H9 (cell line): ENCODE data around the gene RASA2. TPM values are rescaled to one million over a fixed set of nuclear protein-coding genes. Genes with fewer than 3 reads are reported as not detected.

Experiments used
- DNase-seq: peaks from one replicate; pipeline ENCODE4 v3.0.0-alpha.2; 2017
- H2AFZ ChIP-seq: one replicate; pipeline ENCODE4 v1.6.1; 2013; ENCODE audit warnings: mild to moderate bottlenecking, low read length, control low read depth, moderate library complexity
- H2AK5ac ChIP-seq: 2 replicates; pipeline ENCODE4 v1.6.1; 2013; ENCODE audit warnings: low read length, control low read depth, mixed read lengths; ENCODE audit not compliant: insufficient read length
- H2BK120ac ChIP-seq: one replicate; pipeline ENCODE4 v1.6.1; 2013; ENCODE audit warnings: low read depth, mild to moderate bottlenecking, low read length, control low read depth, inconsistent platforms; ENCODE audit not compliant: poor library complexity, severe bottlenecking
- H2BK12ac ChIP-seq: 2 replicates; pipeline ENCODE4 v1.6.1; 2013; ENCODE audit warnings: low read length, control low read depth, mixed read lengths, low read depth; ENCODE audit not compliant: insufficient read length
- H2BK15ac ChIP-seq: 2 replicates; pipeline ENCODE4 v1.6.1; 2013; ENCODE audit warnings: low read depth, low read length, control low read depth
- H2BK20ac ChIP-seq: one replicate; pipeline ENCODE4 v1.6.1; 2013; ENCODE audit warnings: low read depth, mild to moderate bottlenecking, low read length, control low read depth, inconsistent platforms; ENCODE audit not compliant: poor library complexity, severe bottlenecking
- H2BK5ac ChIP-seq: 2 replicates; pipeline ENCODE4 v1.6.1; 2013; ENCODE audit warnings: low read length, control low read depth, mixed read lengths; ENCODE audit not compliant: insufficient read length
- H3K14ac ChIP-seq: 2 replicates; pipeline ENCODE4 v1.6.1; 2013; ENCODE audit warnings: low read length, control low read depth; ENCODE audit not compliant: insufficient read depth
- H3K18ac ChIP-seq: 2 replicates; pipeline ENCODE4 v1.6.1; 2013; ENCODE audit warnings: low read depth, mild to moderate bottlenecking, mixed read lengths, low read length, control low read depth; ENCODE audit not compliant: insufficient read length
- H3K23ac ChIP-seq: 2 replicates; pipeline ENCODE4 v1.6.1; 2013; ENCODE audit warnings: low read length, control low read depth, mixed read lengths, low read depth; ENCODE audit not compliant: insufficient read length
- H3K23me2 ChIP-seq: 2 replicates; pipeline ENCODE4 v1.6.1; 2013; ENCODE audit warnings: low read depth, mild to moderate bottlenecking, mixed read lengths, low read length, control low read depth; ENCODE audit not compliant: insufficient read length, poor library complexity, severe bottlenecking
- H3K27ac ChIP-seq: 2 replicates; pipeline ENCODE4 v1.5.1; 2013; ENCODE audit warnings: low read length, control low read depth, mixed read lengths, low read depth; ENCODE audit not compliant: insufficient read length
- H3K27me3 ChIP-seq: 2 replicates; pipeline ENCODE4 v1.6.1; 2013; ENCODE audit warnings: low read length, control low read depth, inconsistent platforms; ENCODE audit not compliant: insufficient read depth
- H3K4ac ChIP-seq: 2 replicates; pipeline ENCODE4 v1.6.1; 2013; ENCODE audit warnings: low read depth, mild to moderate bottlenecking, control low read depth, inconsistent platforms, low read length, moderate library complexity
- H3K4me1 ChIP-seq: 2 replicates; pipeline ENCODE4 v1.6.1; 2013; ENCODE audit warnings: low read length, control low read depth, inconsistent platforms; ENCODE audit not compliant: insufficient read depth
- H3K4me2 ChIP-seq: 2 replicates; pipeline ENCODE4 v1.6.1; 2013; ENCODE audit warnings: low read length, control low read depth, mixed read lengths; ENCODE audit not compliant: insufficient read length, insufficient read depth
- H3K56ac ChIP-seq: 2 replicates; pipeline ENCODE4 v1.6.1; 2013; ENCODE audit warnings: low read depth, mild to moderate bottlenecking, mixed read lengths, low read length, control low read depth; ENCODE audit not compliant: insufficient read length
- H3K79me1 ChIP-seq: 2 replicates; pipeline ENCODE4 v1.6.1; 2013; ENCODE audit warnings: low read depth, mild to moderate bottlenecking, moderate library complexity, low read length, control low read depth, inconsistent platforms; ENCODE audit not compliant: insufficient read depth, poor library complexity, severe bottlenecking
- H3K79me2 ChIP-seq: 2 replicates; pipeline ENCODE4 v1.6.1; 2013; ENCODE audit warnings: low read length, control low read depth, inconsistent platforms; ENCODE audit not compliant: insufficient read depth
- H3K9ac ChIP-seq: 2 replicates; pipeline ENCODE4 v1.6.1; 2013; ENCODE audit warnings: low read length, control low read depth, mixed read lengths; ENCODE audit not compliant: insufficient read length; ENCODE audit errors: extremely low read depth
- H3K9me3 ChIP-seq: one replicate; pipeline ENCODE4 v1.6.1; 2013; ENCODE audit warnings: low read depth, low read length, inconsistent platforms; ENCODE audit not compliant: control insufficient read depth
- H3T11ph ChIP-seq: one replicate; pipeline ENCODE4 v1.6.1; 2013; ENCODE audit warnings: mild to moderate bottlenecking, low read length, control low read depth, inconsistent platforms
- H4K20me1 ChIP-seq: one replicate; pipeline ENCODE4 v1.6.1; 2013; ENCODE audit not compliant: control insufficient read depth, insufficient read length, insufficient read depth
- H4K5ac ChIP-seq: 2 replicates; pipeline ENCODE4 v1.6.1; 2013; ENCODE audit warnings: low read depth, mild to moderate bottlenecking, mixed read lengths, low read length, control low read depth; ENCODE audit not compliant: insufficient read length
- H4K8ac ChIP-seq: replicated peaks from 2 replicates; pipeline ENCODE4 v1.6.1; 2013; ENCODE audit warnings: low read length, control low read depth, mixed read lengths, low read depth; ENCODE audit not compliant: insufficient read length
- H4K91ac ChIP-seq: 2 replicates; pipeline ENCODE4 v1.6.1; 2013; ENCODE audit warnings: low read depth, mild to moderate bottlenecking, moderate library complexity, mixed read lengths, low read length, control low read depth; ENCODE audit not compliant: insufficient read length
- H3K27ac Mint-ChIP-seq, 3 experiments: 2 replicates in 2 of 3; 3 replicates in 1 of 3; pipeline ENCODE4 v1.8.0; 2020 to 2021; ENCODE audit warnings: mixed read lengths in 3 of 3, mild to moderate bottlenecking in 1 of 3, moderate library complexity in 1 of 3
- H3K27me3 Mint-ChIP-seq: 2 replicates; pipeline ENCODE4 v1.8.0; 2021; ENCODE audit warnings: low read depth, mild to moderate bottlenecking, moderate library complexity, mixed read lengths
- H3K36me3 Mint-ChIP-seq, 3 experiments: 2 replicates in 2 of 3; 3 replicates in 1 of 3; pipeline ENCODE4 v1.8.0; 2020 to 2021; ENCODE audit warnings: low read depth in 3 of 3, mixed read lengths in 3 of 3; ENCODE audit not compliant: insufficient read depth in 1 of 3
- H3K4me1 Mint-ChIP-seq, 2 experiments: 2 replicates each; pipeline ENCODE4 v1.8.0; 2020; ENCODE audit warnings: mixed read lengths in 2 of 2
- H3K4me3 Mint-ChIP-seq, 2 experiments: 2 replicates in 1 of 2; 3 replicates in 1 of 2; pipeline ENCODE4 v1.8.0; 2020 to 2021; ENCODE audit warnings: mild to moderate bottlenecking in 2 of 2, mixed read lengths in 2 of 2, moderate library complexity in 1 of 2
- H3K9me3 Mint-ChIP-seq, 2 experiments: 2 replicates in 1 of 2; 3 replicates in 1 of 2; pipeline ENCODE4 v1.8.0; 2020; ENCODE audit warnings: mild to moderate bottlenecking in 2 of 2, mixed read lengths in 2 of 2, moderate library complexity in 1 of 2
- CTCF ChIP-seq: fragments of 200-600 bp; sonication (generic); conservative IDR thresholded peaks from 3 replicates; pipeline ENCODE4 v1.8.0; 2021; ENCODE audit warnings: antibody characterized with exemption, mild to moderate bottlenecking
- WGBS: extraction: QIAGEN DNeasy Blood & Tissue Kit; methylation state at CpG from one replicate; pipeline ENCODE4 v1.1.7; 2013; ENCODE audit warnings: missing lambda C conversion rate, low lambda C conversion rate, mixed read lengths; ENCODE audit not compliant: insufficient read length; ENCODE audit errors: extremely low coverage; 5-methylcytosine and 5-hydroxymethylcytosine counted together
- total RNA-seq: library from RNA; stranded (reverse); gene quantifications from 2 replicates; pipeline ENCODE4 v1.2.1, GENCODE V29; 2021

RASA2 gene
- total RNA-seq, 1 experiment from 2014 or later = 24.4 TPM

- TF ChIP-seq CTCF = no peak
- no peaks in the 10 kb centered on the region for H3K79me2 ChIP-seq
- H3K18ac ChIP-seq = no peak overlapping the region
- no peaks in the 10 kb centered on the region for H3K9me3 ChIP-seq
- WGBS = no CpG with 5 or more reads among the region's 8 CpGs
- H3K4me1 ChIP-seq = no peaks in the 10 kb centered on the region; the same call in 1 of the 2 replicates
- H3K56ac ChIP-seq = no peak overlapping the region
- Mint-ChIP-seq H3K4me3 (no peak overlapping the region), H3K27me3 (no peaks in the 10 kb centered on the region; the same call in 1 of the 2 replicates), H3K27ac (no peak overlapping the region), H3K36me3 (no peaks in the 10 kb centered on the region), H3K9me3 (no peaks in the 10 kb centered on the region), H3K4me1 (peaks cover 6 to 7% of the 10 kb centered on the region in 2 experiments)
- H2BK5ac ChIP-seq = no peak overlapping the region
- H4K20me1 ChIP-seq = no peaks in the 10 kb centered on the region
- no peak overlapping the region for H4K5ac ChIP-seq
- no peak overlapping the region for H3K9ac ChIP-seq
- no peak overlapping the region for H4K91ac ChIP-seq
- no peak overlapping the region for H3K27ac ChIP-seq
- no peaks in the 10 kb centered on the region for H3K23me2 ChIP-seq
- no peak overlapping the region for H3K23ac ChIP-seq
- H2BK12ac ChIP-seq = no peak overlapping the region
- no peak overlapping the region for H2BK15ac ChIP-seq
- H3K27me3 ChIP-seq = no peaks in the 10 kb centered on the region
- H3K14ac ChIP-seq = no peak overlapping the region
- H3T11ph ChIP-seq = no peak overlapping the region
- no peak overlapping the region for H3K4me2 ChIP-seq
- no peak for DNase-seq
- H2BK20ac ChIP-seq = no peak overlapping the region
- no peaks in the 10 kb centered on the region for H3K79me1 ChIP-seq
- H2AFZ ChIP-seq = no peak overlapping the region
- no peak overlapping the region for H2AK5ac ChIP-seq
- H4K8ac ChIP-seq = no peak overlapping the region
- no peak overlapping the region for H3K4ac ChIP-seq
- H2BK120ac ChIP-seq = no peak overlapping the region
Measured at GRCh38 chr3:141450727-141451375, 36.0 kb upstream of the RASA2 start.
